Fibroblast of villous mesenchyme (primary cell): ENCODE results near the gene ZNF195. TPM values are rescaled to one million over a fixed set of nuclear protein-coding genes. Genes with fewer than 3 reads are reported as not detected.

ENCODE experiments used
- DNase-seq: peaks from one replicate; pipeline ENCODE4 v3.0.0-alpha.2; 2010; ENCODE audit warnings: low read depth
- H3K4me3 ChIP-seq: 2 replicates; pipeline ENCODE4 v1.5.1; 2011; ENCODE audit warnings: low read depth, mild to moderate bottlenecking, low read length
- total RNA-seq: library from RNA; depleted of rRNA; stranded (reverse); fragments of >200 nt; gene quantifications from 2 replicates; pipeline ENCODE4 v1.2.3, GENCODE V29; 2012
- TF ChIP-seq, protein P1 (sequence below): IDR thresholded peaks from 2 replicates; pipeline ENCODE4 v1.5.1; 2012; ENCODE audit warnings: low read depth, mild to moderate bottlenecking, low read length; ENCODE audit not compliant: insufficient read depth

The ZNF195 gene
- total RNA-seq, 1 donor: 25.5 TPM

DNA sequence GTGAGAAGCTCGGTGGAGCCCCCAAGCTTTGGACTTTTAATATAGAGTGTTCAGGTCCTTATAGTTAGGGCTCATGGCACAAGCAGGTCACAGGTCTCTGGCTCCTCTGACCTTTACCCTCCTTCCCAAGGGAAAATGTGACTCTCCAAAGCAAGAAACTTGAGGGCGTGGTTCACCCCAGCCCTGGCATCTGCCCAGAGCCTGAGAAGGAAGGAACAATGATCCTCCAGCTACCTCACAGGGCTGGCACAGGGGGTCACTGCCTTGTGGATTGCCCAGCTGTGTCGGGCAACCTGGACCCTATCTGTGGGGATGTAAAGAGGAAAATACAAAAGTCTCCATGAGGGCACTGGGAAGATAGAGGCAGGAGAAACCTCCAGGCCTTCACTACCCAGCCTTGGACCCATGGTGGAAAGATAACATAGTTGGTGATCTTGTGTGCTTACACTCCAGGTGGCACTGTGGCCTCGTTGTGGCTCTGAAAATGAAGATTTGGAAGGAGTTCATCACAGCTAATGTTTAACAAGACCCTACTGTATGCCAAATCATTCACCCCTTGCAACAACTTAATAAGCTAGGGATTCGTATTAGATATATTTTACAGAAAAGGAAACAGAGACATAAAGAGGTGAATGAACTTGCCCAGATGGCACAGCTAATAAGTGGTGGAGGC is 3.8 kb upstream of the ZNF195 start:
- H3K4me3 ChIP-seq: no peak overlapping the region
- TF ChIP-seq, protein P1, sequence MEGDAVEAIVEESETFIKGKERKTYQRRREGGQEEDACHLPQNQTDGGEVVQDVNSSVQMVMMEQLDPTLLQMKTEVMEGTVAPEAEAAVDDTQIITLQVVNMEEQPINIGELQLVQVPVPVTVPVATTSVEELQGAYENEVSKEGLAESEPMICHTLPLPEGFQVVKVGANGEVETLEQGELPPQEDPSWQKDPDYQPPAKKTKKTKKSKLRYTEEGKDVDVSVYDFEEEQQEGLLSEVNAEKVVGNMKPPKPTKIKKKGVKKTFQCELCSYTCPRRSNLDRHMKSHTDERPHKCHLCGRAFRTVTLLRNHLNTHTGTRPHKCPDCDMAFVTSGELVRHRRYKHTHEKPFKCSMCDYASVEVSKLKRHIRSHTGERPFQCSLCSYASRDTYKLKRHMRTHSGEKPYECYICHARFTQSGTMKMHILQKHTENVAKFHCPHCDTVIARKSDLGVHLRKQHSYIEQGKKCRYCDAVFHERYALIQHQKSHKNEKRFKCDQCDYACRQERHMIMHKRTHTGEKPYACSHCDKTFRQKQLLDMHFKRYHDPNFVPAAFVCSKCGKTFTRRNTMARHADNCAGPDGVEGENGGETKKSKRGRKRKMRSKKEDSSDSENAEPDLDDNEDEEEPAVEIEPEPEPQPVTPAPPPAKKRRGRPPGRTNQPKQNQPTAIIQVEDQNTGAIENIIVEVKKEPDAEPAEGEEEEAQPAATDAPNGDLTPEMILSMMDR: no peak
- no peak for DNase-seq

DNA sequence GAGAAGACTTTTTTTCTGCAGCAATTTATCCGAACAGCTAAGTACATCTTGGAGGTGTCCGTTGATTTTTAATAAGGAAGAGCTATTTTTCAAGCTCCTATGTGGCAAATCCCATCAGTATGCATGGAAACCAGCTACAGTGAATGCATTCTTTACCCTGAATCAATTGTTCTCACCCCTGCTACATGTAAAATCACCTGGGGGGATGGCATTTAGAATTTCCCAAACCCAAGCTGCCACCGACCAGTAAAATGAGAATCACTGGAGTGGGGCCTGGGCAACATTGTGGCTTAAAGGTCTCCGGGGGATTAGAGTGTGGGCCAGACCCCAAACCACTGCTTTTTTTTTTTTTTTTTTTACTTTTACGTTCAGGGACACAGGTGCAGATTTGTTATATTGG is 2.8 kb upstream of the ZNF195 start:
- no peak overlapping the region for H3K4me3 ChIP-seq
- no peak for DNase-seq
- TF ChIP-seq, protein P1: no peak

DNA sequence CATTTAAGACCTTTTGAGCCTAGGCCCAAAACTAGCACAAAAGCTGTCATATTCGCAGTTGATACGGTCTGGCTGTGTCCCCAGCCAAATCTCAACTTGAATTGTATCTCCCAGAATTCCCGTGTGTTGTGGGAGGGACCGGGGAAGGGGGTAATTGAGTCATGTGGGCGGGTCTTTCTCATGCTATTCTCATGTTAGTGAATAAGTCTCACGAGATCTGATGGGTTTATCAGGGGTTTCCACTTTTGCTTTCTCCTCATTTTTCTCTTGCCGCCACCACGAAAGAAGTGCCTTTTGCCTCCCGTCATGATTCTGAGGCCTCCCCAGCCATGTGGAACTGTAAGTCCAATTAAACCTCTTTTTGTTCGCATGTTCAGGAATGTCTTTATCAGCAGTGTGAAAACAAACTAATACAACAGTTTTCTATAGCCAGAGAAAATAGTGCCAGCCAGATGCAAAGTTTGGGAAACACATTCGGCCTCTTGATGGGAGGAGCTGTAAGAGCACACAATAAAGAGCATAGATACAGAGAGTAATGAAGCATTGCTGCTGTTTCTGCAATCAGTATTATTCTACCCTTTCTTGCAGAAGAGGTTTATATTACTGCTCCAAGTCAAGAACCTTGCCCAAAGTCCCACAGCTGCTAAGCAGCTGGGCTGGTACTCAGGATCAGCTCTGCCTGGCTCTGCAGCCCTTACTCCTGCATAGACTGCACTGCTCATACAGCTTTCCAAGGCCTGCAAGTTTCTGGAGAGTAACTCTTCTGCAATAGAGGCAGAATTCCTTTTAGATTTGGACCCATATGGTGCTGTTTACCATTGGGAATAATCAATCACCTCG is 2.0 kb upstream of the ZNF195 start:
- peak overlapping the region; percentile 6 for H3K4me3 ChIP-seq

DNA sequence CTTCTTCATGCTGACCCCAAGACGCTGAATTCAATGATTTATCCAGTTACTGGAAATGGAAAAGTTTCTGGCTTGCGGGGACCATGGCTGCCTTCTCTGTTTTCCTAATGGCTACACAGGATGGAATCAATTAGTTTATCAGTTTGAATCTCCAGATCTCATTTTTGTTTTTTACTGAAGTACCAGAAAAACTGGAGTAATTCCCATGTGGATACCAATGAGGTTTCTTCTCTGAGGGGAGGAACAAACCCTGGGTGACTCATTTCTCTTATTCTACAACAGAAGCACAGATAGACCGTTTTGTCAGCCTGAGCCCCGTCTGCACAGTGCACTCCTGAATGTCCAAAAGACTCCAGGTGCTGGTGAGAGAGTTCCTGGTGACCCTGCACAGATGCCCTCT is 3.4 kb downstream of the ZNF195 start:
- peak; percentile 63 for DNase-seq
- TF ChIP-seq, protein P1: no peak
- H3K4me3 ChIP-seq: no peak overlapping the region

More for the DNA sequence above, 2.0 kb upstream of the ZNF195 start:
- TF ChIP-seq, protein P1: no peak
- no peak for DNase-seq

DNA sequence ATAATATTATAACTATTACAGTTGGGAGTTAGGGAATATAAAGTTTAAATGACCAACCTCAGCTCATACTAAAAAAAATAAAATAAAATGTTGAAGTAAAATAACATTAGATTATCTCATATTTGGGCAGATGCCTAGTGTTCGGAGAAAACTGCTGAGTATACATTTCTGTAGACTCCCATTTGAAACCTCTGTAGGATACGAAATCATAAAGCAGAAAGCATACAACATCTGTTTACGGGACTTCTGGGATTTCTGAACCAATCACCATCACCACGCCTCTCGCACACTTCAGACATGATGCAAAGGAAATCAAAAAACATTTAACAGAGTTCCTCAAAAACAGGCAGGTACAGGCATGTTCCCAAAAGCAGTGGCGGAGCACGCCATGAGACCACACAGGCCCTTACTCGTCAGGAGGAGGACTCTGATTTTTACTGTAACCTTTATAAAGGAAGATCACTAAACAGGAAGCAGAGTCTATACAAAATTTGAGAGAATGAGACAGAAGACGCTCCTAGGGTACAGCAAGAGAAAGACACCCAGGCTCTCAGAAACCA is 8.6 kb downstream of the ZNF195 start:
- H3K4me3 ChIP-seq: no peak overlapping the region
- TF ChIP-seq, protein P1: no peak

DNA sequence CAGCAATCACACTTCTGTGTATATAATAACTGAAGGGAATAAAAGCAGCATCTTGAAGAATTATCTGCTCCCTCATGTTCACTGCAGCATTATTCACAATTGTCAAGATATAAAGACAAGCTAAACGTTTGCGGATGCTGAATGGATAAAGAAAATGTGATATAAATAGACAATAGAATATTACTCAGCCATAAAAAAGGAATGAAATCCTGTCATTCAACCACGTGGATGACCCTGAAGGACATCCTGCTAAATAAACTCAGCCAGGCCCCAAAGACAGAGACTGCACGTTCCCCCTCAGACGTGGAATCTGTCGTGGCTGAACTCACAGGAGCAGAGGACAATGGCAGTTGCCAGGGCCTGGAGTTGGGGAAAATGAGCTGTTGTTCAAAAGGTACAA is 9.6 kb downstream of the ZNF195 start:
- DNase-seq: no peak
- H3K4me3 ChIP-seq: no peak overlapping the region
- TF ChIP-seq, protein P1: no peak

More for the DNA sequence above, 8.6 kb downstream of the ZNF195 start:
- DNase-seq: no peak
